IPS DF 6.9 (cell line): ENCODE data around the gene TGFBR3.

Experiments used
- DNase-seq: peaks from one replicate; pipeline ENCODE4 v3.0.0-alpha.2; 2013; ENCODE audit warnings: low read depth, low spot score
- H3K27ac ChIP-seq: one replicate; pipeline ENCODE4 v1.5.1; 2013; ENCODE audit warnings: low read length, control low read depth
- H3K27me3 ChIP-seq: 2 replicates; pipeline ENCODE4 v1.6.1; 2013; ENCODE audit warnings: mild to moderate bottlenecking, low read length; ENCODE audit not compliant: control insufficient read depth, insufficient read depth
- H3K36me3 ChIP-seq: 2 replicates; pipeline ENCODE4 v1.6.1; 2013; ENCODE audit warnings: low read length; ENCODE audit not compliant: control insufficient read depth, insufficient read depth
- H3K4me1 ChIP-seq: 2 replicates; pipeline ENCODE4 v1.6.1; 2013; ENCODE audit warnings: low read length; ENCODE audit not compliant: control insufficient read depth, insufficient read depth
- H3K4me3 ChIP-seq: 2 replicates; pipeline ENCODE4 v1.5.1; 2013; ENCODE audit warnings: mild to moderate bottlenecking, low read length
- H3K9me3 ChIP-seq: 2 replicates; pipeline ENCODE4 v1.6.1; 2013; ENCODE audit warnings: low read length, inconsistent platforms; ENCODE audit not compliant: control insufficient read depth, insufficient read depth
- WGBS: extraction: QIAGEN DNeasy Blood & Tissue Kit; methylation state at CpG from one replicate; pipeline ENCODE4 v1.1.7; 2013; ENCODE audit warnings: mixed read lengths, missing lambda C conversion rate; ENCODE audit not compliant: insufficient read length, insufficient coverage; 5-methylcytosine and 5-hydroxymethylcytosine counted together

The TGFBR3 gene

GRCh38 chr1:91687452-91687851 is 198.5 kb downstream of the TGFBR3 start:
- no peaks in the 10 kb centered on the region for H3K36me3 ChIP-seq

GRCh38 chr1:91685994-91686393 is 200.0 kb downstream of the TGFBR3 start:
- Histone ChIP-seq H3K9me3 (no peaks in the 10 kb centered on the region), H3K36me3 (no peaks in the 10 kb centered on the region), H3K4me3 (no peak overlapping the region), H3K4me1 (peaks cover 4% of the 10 kb centered on the region), H3K27ac (no peak overlapping the region), H3K27me3 (no peaks in the 10 kb centered on the region)
- no peak for DNase-seq
- WGBS: no CpG with 5 or more reads among the region's 4 CpGs

More at GRCh38 chr1:91687452-91687851, 198.5 kb downstream of the TGFBR3 start:
- no peak overlapping the region for H3K27ac ChIP-seq
- H3K4me3 ChIP-seq: no peak overlapping the region
- peaks cover 4% of the 10 kb centered on the region for H3K4me1 ChIP-seq
- no CpG with 5 or more reads among the region's 1 CpG for WGBS
- no peaks in the 10 kb centered on the region for H3K27me3 ChIP-seq
- DNase-seq: no peak
- no peaks in the 10 kb centered on the region for H3K9me3 ChIP-seq

- no peaks in the 10 kb centered on the region for H3K27me3 ChIP-seq
- WGBS: no CpG with 5 or more reads among the region's 7 CpGs
- no peaks in the 10 kb centered on the region for H3K9me3 ChIP-seq
- H3K27ac ChIP-seq: no peak overlapping the region
- no peak for DNase-seq
- peaks cover 4% of the 10 kb centered on the region for H3K4me1 ChIP-seq
- H3K4me3 ChIP-seq: no peak overlapping the region
- no peaks in the 10 kb centered on the region for H3K36me3 ChIP-seq
Observed at GRCh38 chr1:91684481-91685196, 201.3 kb downstream of the TGFBR3 start.

GRCh38 chr1:91683598-91683951 is 202.4 kb downstream of the TGFBR3 start:
- H3K4me1 ChIP-seq: peaks cover 4% of the 10 kb centered on the region
- no CpG with 5 or more reads among the region's 10 CpGs for WGBS
- no peaks in the 10 kb centered on the region for H3K9me3 ChIP-seq
- DNase-seq: peak; percentile 13
- no peaks in the 10 kb centered on the region for H3K27me3 ChIP-seq
- H3K36me3 ChIP-seq: no peaks in the 10 kb centered on the region
- H3K27ac ChIP-seq: no peak overlapping the region
- no peak overlapping the region for H3K4me3 ChIP-seq

- Histone ChIP-seq H3K27ac (no peak overlapping the region), H3K4me3 (no peak overlapping the region), H3K36me3 (no peaks in the 10 kb centered on the region), H3K9me3 (no peaks in the 10 kb centered on the region), H3K27me3 (no peaks in the 10 kb centered on the region), H3K4me1 (peaks cover 4% of the 10 kb centered on the region)
- DNase-seq: no peak
- WGBS: no CpG with 5 or more reads among the region's 3 CpGs
Observed at GRCh38 chr1:91682882-91683597, 202.9 kb downstream of the TGFBR3 start.

GRCh38 chr1:91680556-91681155 is 205.3 kb downstream of the TGFBR3 start:
- no CpG with 5 or more reads among the region's 4 CpGs for WGBS
- Histone ChIP-seq H3K4me3 (no peak overlapping the region), H3K27ac (no peak overlapping the region), H3K36me3 (no peaks in the 10 kb centered on the region), H3K9me3 (no peaks in the 10 kb centered on the region), H3K27me3 (no peaks in the 10 kb centered on the region), H3K4me1 (peaks cover 4% of the 10 kb centered on the region)
- no peak for DNase-seq

GRCh38 chr1:91679446-91679845 is 206.5 kb downstream of the TGFBR3 start:
- no peak overlapping the region for H3K4me3 ChIP-seq
- no peaks in the 10 kb centered on the region for H3K9me3 ChIP-seq
- H3K4me1 ChIP-seq: peaks cover 4% of the 10 kb centered on the region
- no CpG with 5 or more reads among the region's 4 CpGs for WGBS
- no peak overlapping the region for H3K27ac ChIP-seq
- no peaks in the 10 kb centered on the region for H3K36me3 ChIP-seq
- no peaks in the 10 kb centered on the region for H3K27me3 ChIP-seq
- DNase-seq: no peak

- Histone ChIP-seq H3K27me3 (no peaks in the 10 kb centered on the region), H3K27ac (no peak overlapping the region), H3K36me3 (no peaks in the 10 kb centered on the region), H3K4me1 (no peaks in the 10 kb centered on the region), H3K4me3 (no peak overlapping the region), H3K9me3 (no peaks in the 10 kb centered on the region)
- DNase-seq: no peak
- no CpG with 5 or more reads among the region's 2 CpGs for WGBS
Observed at GRCh38 chr1:91676030-91676429, 209.9 kb downstream of the TGFBR3 start.

GRCh38 chr1:91674107-91674506 is 211.8 kb downstream of the TGFBR3 start:
- WGBS: no CpG with 5 or more reads among the region's 2 CpGs
- Histone ChIP-seq H3K4me1 (no peaks in the 10 kb centered on the region), H3K36me3 (no peaks in the 10 kb centered on the region), H3K27me3 (no peaks in the 10 kb centered on the region), H3K4me3 (no peak overlapping the region), H3K27ac (no peak overlapping the region), H3K9me3 (no peaks in the 10 kb centered on the region)
- no peak for DNase-seq

- no peak for DNase-seq
- Histone ChIP-seq H3K27ac (no peak overlapping the region), H3K27me3 (no peaks in the 10 kb centered on the region), H3K4me1 (no peaks in the 10 kb centered on the region), H3K4me3 (no peak overlapping the region), H3K9me3 (no peaks in the 10 kb centered on the region), H3K36me3 (no peaks in the 10 kb centered on the region)
- no CpG with 5 or more reads among the region's 3 CpGs for WGBS
Observed at GRCh38 chr1:91673613-91674012, 212.3 kb downstream of the TGFBR3 start.
